Measurements from ENCODE around the gene RBP3.

- TF ChIP-seq CTCF (IDR thresholded peaks at IDR 0.05) (no peak), POLR2A (IDR thresholded peaks at IDR 0.05) (no peak)
These were observed 23.7 kb downstream of the RBP3 start for GRCh38 chr10:47371629-47372485.

Measured in adrenal gland (tissue), 5 donors.